Measurements from ENCODE around the gene KXD1.
"Not testable (repeated sequence)": the region's sequence is repeated elsewhere in the genome, so short reads cannot be mapped to it uniquely, and the experiment has no call there.

The KXD1 gene, protein sequence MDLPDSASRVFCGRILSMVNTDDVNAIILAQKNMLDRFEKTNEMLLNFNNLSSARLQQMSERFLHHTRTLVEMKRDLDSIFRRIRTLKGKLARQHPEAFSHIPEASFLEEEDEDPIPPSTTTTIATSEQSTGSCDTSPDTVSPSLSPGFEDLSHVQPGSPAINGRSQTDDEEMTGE
- 50.4 to 65.2 reads per million in 2 experiments for total RNA-seq

DNA sequence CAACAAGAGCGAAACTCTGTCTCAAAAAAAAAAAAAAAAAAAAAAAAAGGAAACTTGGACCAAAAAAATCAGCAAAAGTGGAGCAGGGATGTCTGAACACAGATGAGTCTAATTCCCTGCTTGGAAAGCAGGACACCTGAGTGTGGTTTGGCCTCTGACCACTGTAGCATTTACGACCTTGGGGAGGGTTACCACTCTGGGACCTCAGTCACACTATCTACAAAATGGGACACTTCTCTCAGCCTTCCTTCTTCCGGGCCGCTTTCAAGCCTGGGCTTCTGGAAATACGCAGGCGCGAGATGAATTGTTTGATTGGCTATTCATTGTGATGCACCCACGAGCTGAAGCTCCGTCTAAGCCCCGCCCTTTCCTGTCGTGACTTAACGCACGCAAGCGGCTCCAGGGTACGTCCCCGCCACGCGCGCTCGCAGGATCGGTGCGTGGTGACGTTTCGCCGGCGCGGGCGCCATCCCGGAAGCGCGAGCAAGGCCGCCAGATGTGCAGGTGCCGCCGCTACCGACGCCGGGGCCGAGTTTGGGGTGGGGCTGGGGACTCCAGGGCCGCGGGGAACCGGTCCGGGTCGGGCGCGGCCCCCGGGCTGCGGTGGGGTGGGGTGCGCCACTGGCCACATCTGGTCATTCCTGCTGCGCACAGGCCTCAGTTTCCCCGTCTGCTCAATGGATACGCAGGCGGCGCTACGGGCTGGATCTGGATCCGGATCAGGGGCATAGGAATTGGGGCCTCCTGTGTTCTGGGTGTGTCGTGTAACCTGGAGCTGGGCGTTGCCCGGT, at the start of gene KXD1:
TSS of gene KXD1 (plus strand) at position 460 of the 791 bp plus-strand sequence. CDS start 4,187 bp downstream, outside the sequence.
- DNase-seq (ENCODE audit: low read depth) = peak; percentile 97

DNA sequence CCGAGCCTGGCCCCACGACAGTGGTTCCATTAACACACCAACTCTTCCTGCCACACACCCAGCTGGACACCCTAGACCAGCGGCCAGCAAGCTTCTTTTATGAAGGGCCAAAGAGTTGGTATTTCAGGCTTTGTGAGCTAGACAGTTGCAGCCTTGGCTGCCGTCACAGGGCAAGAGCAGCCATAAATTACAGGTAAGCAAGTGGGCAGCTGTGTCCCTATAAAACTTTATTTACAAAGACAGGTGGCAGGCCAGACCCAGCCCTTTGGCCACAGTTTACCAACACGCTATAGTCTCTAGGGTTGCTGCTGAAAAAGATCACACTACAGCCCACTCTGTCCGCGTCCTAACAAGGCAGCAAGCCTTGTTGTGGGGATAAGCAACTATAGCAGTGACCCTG, 49.1 kb upstream of the KXD1 start:
- no peak for DNase-seq (ENCODE audit: low read depth)

DNA sequence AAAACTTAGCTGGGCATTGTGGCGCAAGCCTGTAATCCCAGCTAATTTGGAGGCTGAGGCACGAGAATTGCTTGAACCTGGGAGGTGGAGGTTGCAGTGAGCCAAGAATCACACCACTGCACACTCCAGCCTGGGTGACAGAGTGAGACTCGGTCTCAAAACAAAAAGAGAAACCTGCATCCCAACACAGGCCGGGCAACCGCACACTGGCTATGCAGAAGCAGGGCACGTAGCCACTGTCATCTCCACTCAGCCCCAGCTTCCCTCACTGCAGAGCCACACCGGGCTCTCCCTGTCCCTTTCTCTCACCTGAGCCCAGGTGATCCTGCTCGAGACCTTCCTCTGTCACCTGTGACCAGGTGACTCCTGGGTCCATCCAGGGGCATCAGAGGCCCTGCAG, 47.5 kb upstream of the KXD1 start:
- no peak for DNase-seq (ENCODE audit: low read depth)

DNA sequence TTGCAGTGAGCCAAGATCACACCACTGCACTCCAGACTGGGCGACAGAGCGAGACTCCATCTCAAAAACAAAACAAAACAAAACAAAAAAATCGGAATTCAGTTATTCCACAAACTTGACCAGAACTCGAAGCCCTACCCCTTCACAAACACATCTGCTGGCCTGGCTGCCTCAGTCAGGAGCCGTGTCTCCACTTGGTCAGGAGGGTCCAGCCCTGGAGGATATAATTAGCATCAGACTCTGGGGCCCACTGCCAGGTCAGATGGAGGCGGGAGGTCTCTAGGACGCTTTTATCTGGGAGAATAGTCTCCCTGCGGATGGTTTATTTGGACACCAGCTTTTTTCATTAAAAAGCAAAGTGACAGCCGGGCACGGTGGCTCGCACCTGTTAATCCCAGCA, 43.8 kb upstream of the KXD1 start:
- DNase-seq (ENCODE audit: low read depth) = no peak

DNA sequence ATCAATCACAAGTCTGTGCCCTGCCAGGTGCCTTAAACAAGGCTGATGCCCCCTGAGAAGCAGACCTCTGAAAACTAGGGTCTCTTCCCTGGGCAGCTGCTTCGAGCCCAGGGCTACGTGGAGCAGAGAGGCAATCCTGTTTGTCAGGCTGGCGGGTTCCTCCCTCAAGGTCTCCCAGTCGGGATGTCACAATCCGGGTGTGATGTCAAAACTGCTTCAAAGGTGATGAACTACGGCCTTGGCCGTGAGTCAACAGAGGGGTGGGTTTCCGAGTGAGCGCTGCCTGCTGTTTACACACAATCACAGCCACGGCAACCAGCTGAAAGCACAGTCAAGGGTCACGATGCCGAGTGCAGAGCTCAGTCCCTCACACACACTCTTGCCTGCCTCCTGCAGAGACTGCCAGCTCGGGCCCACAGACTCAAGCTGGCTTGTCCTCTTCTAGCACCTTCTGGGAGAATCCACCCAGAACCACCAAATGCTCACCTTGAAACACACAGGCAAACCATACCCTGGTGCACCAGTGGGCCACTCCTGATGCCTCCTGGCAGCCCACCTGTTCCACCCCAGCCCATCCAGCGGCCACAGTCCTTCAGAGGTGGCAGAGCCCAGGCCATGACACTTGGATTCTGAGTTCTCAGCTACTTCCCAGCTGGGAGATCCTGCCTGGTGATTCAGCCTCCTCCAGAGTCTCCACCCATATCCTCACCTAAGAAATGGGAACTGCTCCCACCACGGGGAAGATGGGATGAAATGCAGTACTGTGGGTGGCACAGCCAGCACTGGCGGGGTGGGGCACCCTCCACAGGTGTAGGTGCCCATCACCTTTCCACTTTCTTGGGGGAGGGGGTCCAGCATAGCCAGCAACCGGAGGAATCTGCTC, 42.6 kb upstream of the KXD1 start:
- no peak for DNase-seq (ENCODE audit: low read depth)

DNA sequence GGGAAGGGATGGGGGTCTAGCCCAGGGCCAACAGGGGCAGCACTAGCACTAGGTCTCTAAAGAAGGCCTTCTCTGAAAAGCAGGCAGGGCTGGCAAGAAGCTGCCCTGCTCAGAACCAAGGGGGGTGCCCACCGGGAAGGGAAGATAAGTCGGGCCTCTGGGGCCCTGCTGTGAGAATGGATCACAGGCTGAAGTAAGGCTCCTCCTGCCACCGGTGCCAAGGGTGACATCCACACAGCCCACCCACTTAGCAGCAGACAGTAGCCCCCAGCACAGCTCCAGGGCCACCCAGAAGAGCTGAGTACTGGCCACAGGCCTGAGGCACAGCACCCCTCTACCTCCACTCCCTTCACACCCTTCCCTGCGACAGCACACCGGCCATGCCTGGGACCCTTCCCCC, 41.7 kb upstream of the KXD1 start:
- DNase-seq (ENCODE audit: low read depth) = no peak

DNA sequence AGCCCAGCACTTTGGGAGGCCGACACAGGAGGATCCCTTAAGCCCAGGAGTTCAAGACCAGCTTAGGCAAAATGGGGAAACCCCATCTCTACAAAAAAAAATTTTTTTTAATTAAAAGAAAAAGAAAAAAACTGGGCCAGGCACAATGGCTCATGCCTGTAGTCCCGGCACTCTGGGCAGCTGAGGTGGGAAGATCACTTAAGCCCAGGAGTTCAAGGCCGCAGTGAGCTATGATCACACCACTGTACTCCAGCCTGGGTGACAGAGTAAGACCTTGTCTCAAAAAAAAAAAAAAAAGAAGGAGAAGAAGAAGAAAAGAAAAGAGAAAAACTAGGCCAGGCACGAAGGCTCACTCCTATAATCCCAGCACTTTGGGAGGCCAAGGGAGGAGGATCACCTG, 40.1 kb upstream of the KXD1 start:
- DNase-seq (ENCODE audit: low read depth) = no peak

DNA sequence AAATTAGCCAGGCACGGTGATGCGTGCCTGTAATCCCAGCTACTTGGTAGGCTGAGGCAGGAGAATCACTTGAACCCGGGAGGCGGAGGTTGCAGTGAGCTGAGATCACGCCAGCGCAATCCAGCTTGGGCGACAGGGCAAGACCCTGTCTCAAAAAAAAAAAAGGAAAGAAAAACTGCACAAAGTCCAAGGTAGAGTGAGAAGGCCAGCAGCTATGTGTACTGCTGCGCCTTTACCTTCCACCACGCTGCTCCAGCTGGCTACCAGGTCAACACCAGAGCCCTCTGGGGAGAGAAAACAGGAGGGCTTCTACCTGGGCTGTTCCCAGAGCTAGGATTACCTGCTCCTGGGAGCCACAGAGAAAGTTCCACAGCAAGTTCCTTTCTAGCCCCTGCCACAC, 39.0 kb upstream of the KXD1 start:
- DNase-seq (ENCODE audit: low read depth) = no peak

DNA sequence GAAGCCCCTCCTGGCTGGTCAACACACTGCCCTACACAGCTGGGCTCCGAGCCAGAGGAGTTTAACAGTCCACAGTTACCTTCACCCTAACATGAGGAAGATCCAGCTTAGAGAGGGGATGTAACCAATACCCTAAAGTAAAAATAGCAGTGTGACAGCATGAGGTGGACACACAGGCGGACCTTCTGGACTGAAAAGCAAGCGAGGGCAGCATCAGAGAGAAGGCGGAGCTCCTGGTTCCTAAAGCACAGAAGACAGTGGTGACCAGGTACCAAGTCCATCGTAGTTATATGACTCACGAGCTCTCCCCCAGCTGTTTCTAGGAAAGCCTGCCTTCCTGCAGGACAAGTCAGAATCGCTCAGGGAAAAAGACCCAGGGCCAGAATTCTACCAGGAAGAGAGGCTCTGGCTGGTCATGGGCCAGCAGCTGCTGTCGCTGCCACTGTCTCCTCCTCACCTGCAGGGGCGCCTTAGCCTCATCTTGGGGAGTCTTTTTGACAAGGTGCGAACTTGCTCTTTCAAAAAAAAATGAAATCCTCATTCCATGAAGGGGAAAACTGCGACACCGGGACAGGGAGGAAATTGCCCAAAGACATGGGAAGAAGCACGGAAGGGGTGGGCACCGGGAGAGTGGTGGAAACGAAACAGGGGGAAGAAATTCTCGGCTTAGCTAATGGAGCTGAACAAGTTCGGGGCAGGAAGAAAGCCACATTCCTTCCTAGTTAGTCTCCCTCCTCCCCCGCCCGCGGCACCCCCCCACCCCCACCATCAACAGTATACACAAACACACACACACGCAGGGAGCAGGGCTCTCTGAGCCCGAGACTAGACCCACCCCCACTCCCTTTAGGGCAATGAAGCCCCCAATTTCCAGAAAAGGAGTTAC, 37.5 kb upstream of the KXD1 start:
- peak; percentile 40 for DNase-seq (ENCODE audit: low read depth)

DNA sequence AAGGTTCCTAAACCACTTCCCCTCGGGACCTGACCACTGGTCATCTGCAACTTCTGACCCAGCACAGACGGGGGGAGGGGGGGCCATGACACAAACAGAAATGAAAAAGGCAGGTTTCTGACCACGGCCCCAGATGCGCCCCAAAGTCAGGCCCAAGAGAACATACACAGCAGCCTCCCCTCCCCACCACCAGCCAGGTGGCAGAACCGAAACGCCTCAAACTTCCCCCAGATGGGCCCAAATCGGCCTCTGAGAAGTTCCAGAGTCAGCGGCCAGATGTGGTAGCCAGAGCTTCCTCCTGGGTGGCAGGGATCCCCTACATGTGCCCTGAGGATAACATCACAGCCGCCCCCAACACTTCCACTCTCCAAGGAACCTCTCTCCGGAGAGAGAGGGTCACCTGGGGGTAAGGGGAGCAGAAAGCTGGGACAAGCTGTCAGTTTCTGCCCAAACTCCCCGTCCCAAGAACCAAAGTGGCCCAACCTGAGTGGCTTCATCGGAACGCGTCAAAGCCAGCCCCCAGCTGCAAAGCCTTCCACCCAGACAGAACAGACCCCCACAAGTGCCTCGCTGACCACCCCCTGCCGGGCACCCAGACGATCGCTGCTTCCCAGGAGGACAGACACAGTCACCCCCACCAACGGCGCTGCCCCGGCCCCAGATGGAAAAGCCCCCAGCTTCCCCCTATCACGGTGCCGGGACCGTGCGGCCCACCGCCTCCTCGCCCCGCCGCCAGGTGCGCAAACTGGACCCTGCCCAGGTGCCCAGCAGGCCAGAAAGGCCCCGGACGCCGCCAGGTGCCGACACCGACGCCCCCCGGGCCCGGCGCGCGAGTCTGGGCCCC, 36.6 kb upstream of the KXD1 start:
- DNase-seq (ENCODE audit: low read depth) = no peak

DNA sequence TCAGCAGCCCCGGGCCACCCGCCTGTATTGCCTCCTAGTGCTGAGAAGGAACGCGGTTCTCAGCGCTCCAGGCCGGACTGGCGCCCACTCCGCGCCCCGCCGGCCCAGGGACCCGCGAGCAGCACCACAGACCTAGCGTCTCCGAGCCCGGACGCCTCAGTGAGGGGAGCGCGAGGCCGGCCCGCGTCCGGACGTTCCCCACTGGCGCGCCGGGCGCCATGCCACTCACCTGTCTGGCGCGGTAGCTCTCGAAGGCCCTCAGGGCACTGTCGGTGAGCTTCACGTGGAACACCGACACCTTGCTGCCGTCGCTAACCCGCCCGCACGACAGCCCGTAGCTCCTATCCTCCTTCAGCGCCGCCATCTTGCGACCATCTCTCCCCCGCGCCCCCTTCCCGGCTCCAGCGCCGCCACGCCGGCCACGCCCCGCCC, 36.0 kb upstream of the KXD1 start, which contains the start of gene ELL:
TSS of gene ELL (minus strand) at position 379 of the 432 bp plus-strand sequence. CDS start at position 364, 15 bp downstream.
- no peak for DNase-seq (ENCODE audit: low read depth)

DNA sequence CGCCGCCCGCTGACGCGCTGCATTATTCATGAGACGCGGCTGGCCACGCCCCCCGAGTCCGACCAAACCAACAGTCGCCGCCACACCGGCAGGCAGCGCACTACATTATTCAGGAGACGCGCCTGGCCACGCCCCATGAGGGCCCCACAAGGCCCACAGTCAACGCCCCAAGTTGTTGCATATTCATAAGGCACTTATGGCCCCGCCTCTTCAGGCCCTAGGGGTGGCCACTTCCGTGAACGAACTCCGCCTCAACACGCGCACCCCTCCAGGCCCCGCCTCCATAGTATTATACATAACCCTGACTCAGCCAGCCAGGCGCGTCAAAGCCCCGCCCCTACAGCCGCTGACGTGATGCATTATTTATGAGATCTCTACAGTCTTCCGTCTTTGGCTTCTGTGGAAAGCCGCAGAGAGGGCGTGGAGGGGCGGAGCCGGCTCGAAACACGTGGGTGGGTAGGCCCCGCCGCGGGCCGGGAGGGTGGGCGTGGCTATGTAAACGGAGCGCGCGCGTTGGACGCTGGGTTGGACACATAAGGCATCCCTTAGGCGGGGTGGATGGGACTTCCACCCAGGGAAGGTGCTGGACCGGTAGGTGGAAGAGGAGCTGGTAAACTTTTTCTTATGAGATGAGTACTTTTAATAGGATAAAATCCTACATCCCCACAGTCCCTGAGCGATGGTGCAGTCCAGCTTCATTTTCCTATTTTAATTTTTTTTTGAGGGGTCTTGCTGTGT, 35.4 kb upstream of the KXD1 start:
- DNase-seq (ENCODE audit: low read depth) = peak; percentile 100

DNA sequence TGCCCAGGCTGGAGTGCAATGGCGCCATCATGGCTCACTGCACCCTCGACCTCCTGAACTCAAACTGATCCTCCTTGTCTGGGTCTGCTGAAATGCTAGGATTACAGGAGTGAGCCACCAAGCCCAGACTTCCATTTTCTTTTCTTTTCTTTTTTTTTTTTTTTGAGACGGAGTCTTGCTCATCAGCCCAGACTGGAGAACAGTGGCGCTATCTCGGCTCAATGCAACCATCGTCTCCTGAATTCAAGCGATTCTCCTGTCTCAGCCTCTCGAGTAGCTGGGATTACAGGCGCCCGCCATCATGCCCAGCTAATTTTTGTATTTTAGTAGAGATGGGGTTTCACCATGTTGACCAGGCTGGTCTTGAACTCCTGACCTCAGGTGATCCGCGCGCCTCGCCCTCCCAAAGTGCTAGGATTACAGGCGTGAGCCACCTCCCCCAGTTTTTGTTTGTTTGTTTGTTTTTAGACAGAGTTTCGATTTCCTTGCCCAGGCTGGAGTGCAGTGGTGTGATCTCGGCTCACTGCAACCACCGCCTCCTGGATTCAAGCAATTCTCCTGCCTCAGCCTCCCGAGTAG, 34.7 kb upstream of the KXD1 start:
- DNase-seq (ENCODE audit: low read depth) = not testable (repeated sequence)

DNA sequence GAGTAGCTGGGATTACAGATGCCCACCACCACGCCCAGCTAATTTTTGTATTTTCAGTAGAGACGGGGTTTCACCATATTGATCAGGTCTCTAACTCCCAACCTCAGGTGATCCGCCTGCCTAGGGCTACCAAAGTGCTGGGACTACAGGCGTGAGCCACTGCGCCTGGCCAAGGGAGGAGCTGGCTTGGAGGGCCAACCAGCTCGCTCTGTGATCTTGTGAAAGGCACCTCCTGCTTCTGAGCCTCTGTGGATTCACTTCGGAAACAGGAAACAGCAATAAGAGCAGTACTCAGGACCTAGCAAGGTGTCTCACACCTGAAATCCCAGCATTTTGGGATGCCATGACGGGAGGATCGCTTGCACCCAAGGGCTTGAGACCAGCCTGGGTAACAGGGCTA, 33.8 kb upstream of the KXD1 start:
- no peak for DNase-seq (ENCODE audit: low read depth)

DNA sequence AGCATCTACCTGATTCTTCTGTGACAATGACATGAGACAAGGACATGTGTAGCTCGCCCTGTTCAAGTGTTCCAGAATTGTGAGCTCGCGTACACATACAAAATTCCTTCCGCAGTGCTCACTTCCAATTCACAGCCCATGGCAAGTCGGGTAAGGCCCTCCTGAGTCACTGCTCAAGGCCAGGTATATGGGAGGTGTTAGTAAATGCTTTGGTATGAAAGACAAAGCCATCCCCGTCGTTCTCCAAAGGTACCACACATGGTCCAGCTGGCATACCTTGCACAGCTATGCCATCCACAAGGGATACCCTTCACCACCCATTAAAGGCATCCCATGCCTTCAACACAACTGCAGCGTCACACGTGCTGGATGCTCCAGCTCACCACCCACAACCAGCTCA, 31.4 kb upstream of the KXD1 start:
- DNase-seq (ENCODE audit: low read depth) = no peak

DNA sequence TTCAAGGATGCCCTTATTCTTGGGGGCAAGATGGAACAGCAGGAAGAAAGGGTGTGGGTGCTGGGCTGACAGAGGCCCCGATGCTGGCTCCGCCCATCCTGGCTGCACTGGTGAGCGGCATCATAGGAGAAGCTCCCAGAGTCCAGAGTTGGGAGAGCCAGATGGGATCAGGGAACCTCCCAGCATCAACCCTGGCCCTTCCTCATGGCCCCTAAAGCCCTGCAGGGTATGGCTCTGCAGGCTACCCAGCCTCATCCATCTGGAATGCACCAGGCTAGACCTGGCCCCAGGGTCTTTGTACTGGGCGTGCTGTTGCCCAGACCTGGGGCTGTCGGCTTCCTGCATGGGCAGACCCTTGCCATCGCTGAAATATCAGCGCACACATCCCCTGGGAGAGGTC, 27.9 kb upstream of the KXD1 start:
- DNase-seq (ENCODE audit: low read depth) = no peak

DNA sequence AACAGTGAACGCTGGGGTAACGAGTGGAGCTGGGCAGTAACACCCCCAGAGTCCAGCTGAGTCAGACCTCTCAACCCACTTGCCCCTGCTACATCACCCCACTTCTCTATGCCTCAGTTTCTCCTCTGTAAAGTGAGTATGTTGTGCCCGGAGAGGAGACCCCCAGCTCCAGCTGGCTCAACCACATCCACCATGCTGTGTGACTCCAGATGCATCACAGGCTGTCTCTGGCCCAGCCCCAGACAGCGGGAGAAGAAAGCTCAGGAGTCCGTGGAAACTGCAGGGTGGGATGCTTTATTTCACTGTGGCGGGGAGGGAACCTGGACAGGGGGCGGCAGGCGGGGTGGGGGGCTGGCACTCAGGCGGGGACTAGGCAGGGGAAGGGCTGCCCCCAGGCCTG, 26.2 kb upstream of the KXD1 start:
- DNase-seq (ENCODE audit: low read depth) = no peak

DNA sequence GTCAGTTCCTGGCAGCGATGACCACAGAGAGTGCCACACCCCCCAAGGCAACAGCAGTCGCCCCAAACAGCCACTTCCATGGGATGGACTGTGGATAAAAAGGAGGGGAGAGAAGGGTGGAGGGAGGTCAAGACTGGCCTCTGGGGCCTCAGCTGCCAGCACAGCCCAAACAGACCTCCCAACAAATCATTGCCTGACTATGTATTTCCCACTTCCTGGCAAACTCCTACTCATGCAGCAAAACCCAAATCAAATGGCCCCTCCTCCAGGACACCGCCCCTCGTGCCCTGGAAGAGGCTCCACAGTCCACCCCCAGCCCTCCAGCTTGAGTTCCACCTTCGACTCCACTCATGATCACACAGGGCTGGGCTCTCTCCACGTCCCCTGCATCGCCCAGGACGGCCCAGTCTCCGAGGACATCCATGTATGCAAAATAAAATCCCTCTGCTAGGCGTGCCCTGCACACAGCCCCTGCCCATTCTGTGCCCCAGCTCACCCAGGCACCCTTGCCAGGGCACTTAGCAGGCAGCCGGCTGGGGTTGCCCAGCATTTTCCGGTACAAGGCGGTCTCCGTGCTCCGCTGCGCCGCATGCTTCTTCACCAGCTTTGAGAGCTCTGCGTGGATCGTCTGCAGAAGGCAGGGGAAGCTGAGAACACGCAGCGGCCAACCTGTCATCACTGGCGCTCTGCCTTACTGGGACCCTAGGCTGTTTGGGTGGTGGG, 25.3 kb upstream of the KXD1 start:
- no peak for DNase-seq (ENCODE audit: low read depth)

DNA sequence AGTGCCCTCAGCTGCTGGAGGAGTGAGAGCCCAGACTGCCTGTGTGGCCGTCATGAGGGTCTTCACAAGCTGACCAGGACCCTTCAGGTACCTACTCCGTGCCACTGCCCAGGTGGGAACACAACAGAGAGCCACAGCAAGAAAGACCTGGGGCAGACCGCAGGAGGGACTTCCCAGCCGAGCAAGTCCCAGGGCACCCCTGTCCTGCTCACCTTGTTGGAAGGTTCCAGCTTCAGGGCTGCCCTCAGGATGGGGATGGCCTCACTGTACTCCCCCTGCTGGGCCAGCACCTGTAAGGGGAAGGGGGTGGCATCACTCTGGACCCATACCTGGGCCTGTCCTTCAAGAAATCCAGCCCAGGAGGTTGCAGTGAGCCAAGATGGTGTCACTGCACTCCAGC, 24.6 kb upstream of the KXD1 start:
- no peak for DNase-seq (ENCODE audit: low read depth)
